GM23248 (cell line): Measurements from ENCODE around the gene MRPL4. TPM values are rescaled to one million over a fixed set of nuclear protein-coding genes. Genes with fewer than 3 reads are reported as not detected.

Experiments used
- DNase-seq: peaks from one replicate; pipeline ENCODE4 v3.0.0-alpha.2; 2015
- H2AFZ ChIP-seq: fragments of 200-600 bp; sonication (generic); 2 replicates; pipeline ENCODE4 v1.6.1; 2016; ENCODE audit warnings: antibody characterized with exemption
- H3F3A ChIP-seq: fragments of 200-600 bp; sonication (generic); 2 replicates; pipeline ENCODE4 v1.6.1; 2016; ENCODE audit warnings: mild to moderate bottlenecking, antibody characterized with exemption, mixed run types; ENCODE audit not compliant: insufficient read depth
- H3K27ac ChIP-seq: fragments of 200-600 bp; sonication (generic); 2 replicates; pipeline ENCODE4 v1.5.1; 2016; ENCODE audit warnings: mild to moderate bottlenecking
- H3K27me3 ChIP-seq: fragments of 200-600 bp; sonication (generic); replicated peaks from 2 replicates; pipeline ENCODE4 v1.6.1; 2016; ENCODE audit warnings: mild to moderate bottlenecking; ENCODE audit not compliant: insufficient read depth
- H3K36me3 ChIP-seq: fragments of 200-600 bp; sonication (generic); 2 replicates; pipeline ENCODE4 v1.6.1; 2016; ENCODE audit warnings: low read depth, mild to moderate bottlenecking
- H3K4me1 ChIP-seq: fragments of 200-600 bp; sonication (generic); 2 replicates; pipeline ENCODE4 v1.6.1; 2016; ENCODE audit warnings: mild to moderate bottlenecking; ENCODE audit not compliant: insufficient read depth
- H3K4me2 ChIP-seq: fragments of 200-600 bp; sonication (generic); one replicate; pipeline ENCODE4 v1.6.1; 2016; ENCODE audit warnings: mild to moderate bottlenecking; ENCODE audit not compliant: unreplicated experiment
- H3K4me3 ChIP-seq: fragments of 200-600 bp; sonication (generic); 2 replicates; pipeline ENCODE4 v1.5.1; 2016; ENCODE audit warnings: mild to moderate bottlenecking
- H3K79me2 ChIP-seq: fragments of 200-600 bp; sonication (generic); 2 replicates; pipeline ENCODE4 v1.6.1; 2016; ENCODE audit warnings: mild to moderate bottlenecking; ENCODE audit not compliant: insufficient read depth
- H3K9ac ChIP-seq: fragments of 200-600 bp; sonication (generic); 2 replicates; pipeline ENCODE4 v1.6.1; 2016; ENCODE audit warnings: mild to moderate bottlenecking
- H3K9me2 ChIP-seq: fragments of 200-600 bp; sonication (generic); 2 replicates; pipeline ENCODE4 v1.6.1; 2016; ENCODE audit warnings: mixed run types, mild to moderate bottlenecking, moderate library complexity; ENCODE audit not compliant: insufficient read depth
- H3K9me3 ChIP-seq: fragments of 200-600 bp; sonication (generic); one replicate; pipeline ENCODE4 v1.6.1; 2017; ENCODE audit warnings: low read depth
- H4K20me1 ChIP-seq: fragments of 200-600 bp; sonication (generic); 2 replicates; pipeline ENCODE4 v1.6.0; 2016; ENCODE audit not compliant: insufficient read depth
- EZH2 ChIP-seq: fragments of 200-600 bp; sonication (generic); IDR thresholded peaks from 2 replicates; pipeline ENCODE4 v1.6.1; 2018; ENCODE audit warnings: antibody characterized with exemption, mild to moderate bottlenecking; ENCODE audit not compliant: insufficient read depth, poor library complexity, severe bottlenecking
- EZH2phosphoT487 ChIP-seq: fragments of 200-600 bp; sonication (generic); IDR thresholded peaks from 2 replicates; pipeline ENCODE4 v1.6.1; 2018; ENCODE audit warnings: antibody characterized with exemption, moderate library complexity, mild to moderate bottlenecking, low read depth; ENCODE audit not compliant: insufficient read depth
- WGBS, 2 experiments: methylation state at CpG; one replicate each; pipeline ENCODE4 v1.1.6; 2015 to 2017; ENCODE audit warnings: low lambda C conversion rate in 2 of 2, low coverage in 1 of 2; ENCODE audit errors: missing lambda C conversion rate in 2 of 2; 5-methylcytosine and 5-hydroxymethylcytosine counted together
- in situ Hi-C: fragments of 300-500 bp; cut with MboI; formaldehyde crosslinking; loops from 2 replicates; pipeline ENCODE4 v1.15.0; 2020
- polyA plus RNA-seq: library from polyadenylated mRNA; unstranded; fragments of >200 nt; fragmentation: Nextera tagmentation; extraction: Ambion mirVana; gene quantifications from 2 replicates; pipeline ENCODE4 v1.2.1, GENCODE V29; 2016
- total RNA-seq: library from RNA; depleted of rRNA; stranded (reverse); fragments of >200 nt; shearing (Covaris generic); gene quantifications from 2 replicates; pipeline ENCODE4 v1.2.3, GENCODE V29; 2014; rRNA removed

The MRPL4 gene
- 101 and 103 TPM in 2 replicates for total RNA-seq
- polyA plus RNA-seq: 71.6 and 73.9 TPM in 2 replicates

GRCh38 chr19:10251792-10252694 is at the start of gene MRPL4:
Gene MRPL4 (plus strand): TSS chr19:10252214. CDS start chr19:10252254, 40 bp downstream.
- in situ Hi-C loops: no loop called here
- TF ChIP-seq EZH2 (no peak), EZH2phosphoT487 (no peak)

GRCh38 chr19:10203686-10204085 is 48.3 kb upstream of the MRPL4 start:
- no peaks in the 10 kb centered on the region for H3K79me2 ChIP-seq
- no peaks in the 10 kb centered on the region for H3K27me3 ChIP-seq
- no peaks in the 10 kb centered on the region for H3K36me3 ChIP-seq
- H3K4me3 ChIP-seq: no peak overlapping the region
- no peak overlapping the region for H3K9ac ChIP-seq
- H3F3A ChIP-seq: no peaks in the 10 kb centered on the region
- H3K4me2 ChIP-seq: no peak overlapping the region
- no peaks in the 10 kb centered on the region for H4K20me1 ChIP-seq
- WGBS, 2 experiments: 90 to 95% methylated on average over 3 of the region's 3 CpGs
- peaks cover 9% of the 10 kb centered on the region; the same call in 1 of the 2 replicates for H3K4me1 ChIP-seq
- H3K9me3 ChIP-seq: no peaks in the 10 kb centered on the region
- TF ChIP-seq EZH2 (no peak), EZH2phosphoT487 (no peak)
- H3K9me2 ChIP-seq: no peaks in the 10 kb centered on the region
- H3K27ac ChIP-seq: no peak overlapping the region
- no peak for DNase-seq
- no peak overlapping the region for H2AFZ ChIP-seq
- in situ Hi-C loops: no loop called here

More at GRCh38 chr19:10251792-10252694, at the start of gene MRPL4:
- 0 to 1% methylated on average over 53 to 62 of the region's 77 CpGs for WGBS, 2 experiments
- H4K20me1 ChIP-seq: no peaks in the 10 kb centered on the region
- H3F3A ChIP-seq: no peaks in the 10 kb centered on the region
- peak within 1 kb of the TSS; percentile 90 for H3K4me2 ChIP-seq
- peak within 1 kb of the TSS; percentile 90 for H2AFZ ChIP-seq
- H3K9me2 ChIP-seq: no peaks in the 10 kb centered on the region
- H3K9ac ChIP-seq: peak within 1 kb of the TSS; percentile 87
- peak within 1 kb of the TSS; percentile 89 for H3K4me3 ChIP-seq
- peaks cover 5% of the 10 kb centered on the region; the same call in 1 of the 2 replicates for H3K4me1 ChIP-seq
- H3K36me3 ChIP-seq: no peaks in the 10 kb centered on the region
- peaks cover 22% of the 10 kb centered on the region for H3K79me2 ChIP-seq
- no peaks in the 10 kb centered on the region for H3K9me3 ChIP-seq
- H3K27me3 ChIP-seq: no peaks in the 10 kb centered on the region
- peak; percentile 100 for DNase-seq
- peak within 1 kb of the TSS; percentile 37 for H3K27ac ChIP-seq

GRCh38 chr19:10205636-10206035 is 46.4 kb upstream of the MRPL4 start:
- no peaks in the 10 kb centered on the region for H3F3A ChIP-seq
- no peak overlapping the region for H3K4me2 ChIP-seq
- TF ChIP-seq EZH2phosphoT487 (no peak), EZH2 (no peak)
- in situ Hi-C loops: no loop called here
- no peaks in the 10 kb centered on the region for H4K20me1 ChIP-seq
- H3K4me3 ChIP-seq: no peak overlapping the region
- DNase-seq: no peak
- no peak overlapping the region for H3K9ac ChIP-seq
- H3K27ac ChIP-seq: 0 out of 2 replicates have a peak overlapping the region, but pooled peaks have one; percentile 12
- no peaks in the 10 kb centered on the region for H3K9me3 ChIP-seq
- no peaks in the 10 kb centered on the region for H3K36me3 ChIP-seq
- peaks cover 9% of the 10 kb centered on the region; the same call in 1 of the 2 replicates for H3K4me1 ChIP-seq
- H3K27me3 ChIP-seq: no peaks in the 10 kb centered on the region
- H3K9me2 ChIP-seq: no peaks in the 10 kb centered on the region
- 74 to 83% methylated on average over 4 of the region's 4 CpGs for WGBS, 2 experiments
- H3K79me2 ChIP-seq: no peaks in the 10 kb centered on the region
- no peak overlapping the region for H2AFZ ChIP-seq

- Histone ChIP-seq H3K4me2 (no peak overlapping the region), H3F3A (no peaks in the 10 kb centered on the region), H3K4me1 (peaks cover 9% of the 10 kb centered on the region; the same call in 1 of the 2 replicates), H2AFZ (no peak overlapping the region), H3K4me3 (no peak overlapping the region), H3K36me3 (no peaks in the 10 kb centered on the region), H3K79me2 (no peaks in the 10 kb centered on the region), H3K9me3 (no peaks in the 10 kb centered on the region), H3K27ac (peak overlapping the region; percentile 12; the same call in 1 of the 2 replicates), H3K9ac (no peak overlapping the region), H3K27me3 (no peaks in the 10 kb centered on the region), H3K9me2 (no peaks in the 10 kb centered on the region), H4K20me1 (no peaks in the 10 kb centered on the region)
- peak; percentile 69 for DNase-seq
- in situ Hi-C loops: no loop called here
- 77 to 82% methylated on average over 10 of the region's 10 CpGs for WGBS, 2 experiments
- TF ChIP-seq EZH2phosphoT487 (no peak), EZH2 (no peak)
Measured at GRCh38 chr19:10206226-10206885, 45.7 kb upstream of the MRPL4 start.
